HG02852 (cell line): ENCODE results near the gene BIVM.

Source experiments
- ATAC-seq: cut with Tn5 transposase; IDR thresholded peaks from one replicate; pipeline ENCODE4 v1.9.1; 2021; ENCODE audit warnings: mild to moderate bottlenecking, moderate library complexity; ENCODE audit not compliant: unreplicated experiment

The BIVM gene

GRCh38 chr13:102838982-102839381, 40.1 kb downstream of the BIVM start:
- no peak for ATAC-seq

DNA sequence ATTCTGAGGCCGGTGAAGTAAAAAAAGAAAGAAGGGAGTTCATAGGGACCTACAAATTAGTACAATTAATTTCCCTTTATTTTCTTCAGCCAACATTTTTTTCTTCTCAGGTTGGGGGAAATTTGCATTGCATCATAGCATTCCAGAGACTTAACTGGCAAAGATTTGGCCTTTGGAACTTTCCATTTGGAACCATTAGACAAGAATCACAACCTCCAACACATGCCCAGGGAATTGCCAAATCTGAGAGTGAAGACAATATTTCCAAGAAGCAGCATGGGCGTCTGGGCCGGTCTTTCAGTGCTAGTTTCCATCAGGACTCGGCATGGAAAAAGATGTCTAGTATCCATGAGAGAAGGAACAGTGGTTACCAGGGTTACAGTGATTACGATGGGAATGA, 40.5 kb downstream of the BIVM start:
- no peak for ATAC-seq

GRCh38 chr13:102845289-102845629, 46.3 kb downstream of the BIVM start:
- peak; percentile 16 for ATAC-seq

DNA sequence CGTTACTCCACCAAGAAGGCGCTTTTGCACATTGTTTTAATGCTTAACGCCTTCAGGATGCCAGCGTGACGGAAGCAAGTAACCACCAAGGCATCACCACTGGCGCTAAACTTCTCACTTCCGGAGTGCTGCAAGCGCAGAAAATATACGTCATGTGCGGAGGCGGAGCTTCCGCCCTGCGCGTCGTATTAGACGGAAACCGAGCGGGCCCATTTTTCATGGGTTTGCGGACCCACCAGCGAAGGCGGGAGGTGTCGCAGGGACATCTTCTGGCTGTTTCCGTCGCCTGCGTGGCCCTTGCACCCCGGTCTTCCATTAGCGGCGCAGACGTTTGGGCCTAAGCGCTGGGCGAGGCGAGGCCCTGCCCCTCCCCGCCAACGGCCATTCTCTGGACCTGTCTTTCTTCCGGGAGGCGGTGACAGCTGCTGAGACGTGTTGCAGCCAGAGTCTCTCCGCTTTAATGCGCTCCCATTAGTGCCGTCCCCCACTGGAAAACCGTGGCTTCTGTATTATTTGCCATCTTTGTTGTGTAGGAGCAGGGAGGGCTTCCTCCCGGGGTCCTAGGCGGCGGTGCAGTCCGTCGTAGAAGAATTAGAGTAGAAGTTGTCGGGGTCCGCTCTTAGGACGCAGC, 46.8 kb downstream of the BIVM start, which contains the start of gene ERCC5:
Gene ERCC5, plus strand, starts transcription at position 403 of the 631 bp plus-strand sequence. CDS start 235 bp downstream, outside the sequence.
- ATAC-seq = peak; percentile 85

DNA sequence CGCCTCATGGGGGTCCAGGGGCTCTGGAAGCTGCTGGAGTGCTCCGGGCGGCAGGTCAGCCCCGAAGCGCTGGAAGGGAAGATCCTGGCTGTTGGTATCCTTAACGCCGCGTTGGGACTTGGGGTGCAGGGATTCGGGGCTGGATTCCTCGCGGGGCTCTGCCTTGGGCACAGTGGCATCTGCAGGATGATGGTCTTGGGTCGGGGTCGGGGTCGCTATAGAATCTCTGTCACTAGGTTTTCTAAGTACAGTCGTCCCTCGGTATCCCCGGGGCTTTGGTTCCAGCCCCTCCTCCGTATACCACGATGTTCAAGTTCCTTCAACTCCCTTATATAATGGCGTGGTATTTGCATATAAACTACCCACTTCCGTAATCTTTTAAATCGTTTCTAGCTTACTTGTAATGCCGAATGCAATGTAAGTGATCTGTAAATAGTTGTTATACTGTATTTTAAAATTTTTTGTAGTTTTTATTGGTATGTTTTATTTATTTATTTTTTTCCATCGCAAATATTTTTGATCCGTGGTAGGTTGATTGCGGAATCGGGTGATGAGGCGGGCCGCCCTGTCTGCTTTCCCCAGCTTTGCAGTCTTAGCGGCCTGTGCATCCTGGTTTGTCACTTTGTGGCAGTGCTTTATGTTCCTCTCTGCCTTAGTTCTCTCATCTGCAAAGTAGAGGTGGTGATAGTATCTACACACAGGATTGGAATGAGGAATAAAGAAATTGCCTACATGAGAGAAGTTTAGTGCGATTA, 47.5 kb downstream of the BIVM start:
- peak; percentile 37 for ATAC-seq

- no peak for ATAC-seq
Measured at GRCh38 chr13:102847272-102848234, 48.6 kb downstream of the BIVM start.

DNA sequence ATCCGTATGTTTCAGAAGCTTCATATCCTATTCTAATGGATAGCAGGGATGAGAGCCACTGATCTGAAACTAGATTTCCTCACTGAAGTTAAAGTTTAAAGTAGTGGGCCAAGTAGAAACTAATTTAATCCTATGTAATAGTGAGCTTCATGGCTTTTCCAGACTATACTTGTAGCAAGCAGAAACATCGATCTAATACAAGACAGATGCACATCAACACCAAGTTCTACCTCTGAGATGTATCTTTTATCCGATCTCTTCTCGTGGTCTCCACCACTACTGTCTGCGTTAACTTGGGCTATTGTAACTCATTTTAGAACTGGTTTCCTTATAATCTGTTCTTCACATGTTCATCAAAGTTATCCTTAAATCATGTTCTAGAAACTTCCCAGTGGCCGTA, 50.0 kb downstream of the BIVM start:
- ATAC-seq = no peak

GRCh38 chr13:102852556-102852955, 53.6 kb downstream of the BIVM start:
- ATAC-seq = no peak

GRCh38 chr13:102854675-102855074, 55.8 kb downstream of the BIVM start:
- peak; percentile 77 for ATAC-seq

GRCh38 chr13:102856557-102856956, 57.6 kb downstream of the BIVM start:
- ATAC-seq = no peak

- ATAC-seq = no peak
Measured at GRCh38 chr13:102862624-102863210, 63.8 kb downstream of the BIVM start.

- ATAC-seq = no peak
Measured at GRCh38 chr13:102863590-102863989, 64.7 kb downstream of the BIVM start.

GRCh38 chr13:102868366-102868936, 69.5 kb downstream of the BIVM start:
- no peak for ATAC-seq

DNA sequence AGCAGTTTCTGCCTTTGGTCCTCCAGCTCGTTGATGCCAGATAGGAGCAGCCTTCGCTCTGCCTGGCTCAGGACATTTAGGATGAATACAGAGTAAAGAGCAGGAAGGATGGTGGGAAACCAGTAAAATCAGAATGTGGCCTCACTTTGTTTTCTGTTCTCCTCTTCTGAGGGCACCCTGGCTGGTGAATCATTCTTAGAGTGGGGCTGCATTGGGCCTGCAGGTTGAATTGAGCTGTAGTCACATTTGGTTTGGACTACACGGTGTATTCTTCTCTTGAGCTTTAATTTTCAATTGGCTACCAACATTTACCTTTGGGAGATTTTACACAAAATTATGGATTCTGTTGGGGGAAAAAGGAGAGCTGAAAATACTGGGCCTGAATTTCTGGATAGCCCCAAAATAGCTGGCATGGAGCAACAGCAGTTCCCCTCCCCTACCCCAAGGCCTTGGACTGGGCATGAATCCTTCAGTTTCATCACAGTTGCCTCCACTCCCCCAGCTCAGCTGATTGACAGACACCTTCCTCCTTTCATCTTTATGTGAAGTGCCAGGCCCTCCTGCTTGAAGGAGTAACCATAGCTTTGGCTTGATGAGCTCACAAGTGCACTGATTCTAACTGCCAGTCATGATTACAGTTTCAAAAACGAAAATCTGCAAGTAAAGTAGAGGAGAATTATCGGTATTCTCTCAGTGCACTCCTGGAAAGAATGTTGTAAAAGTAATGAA, 71.2 kb downstream of the BIVM start:
- peak; percentile 17 for ATAC-seq

GRCh38 chr13:102870677-102871415, 71.9 kb downstream of the BIVM start:
- ATAC-seq = peak; percentile 72

- no peak for ATAC-seq
Measured at GRCh38 chr13:102872131-102872530, 73.2 kb downstream of the BIVM start.

- ATAC-seq = no peak
Measured at GRCh38 chr13:102872531-102872930, 73.6 kb downstream of the BIVM start.

DNA sequence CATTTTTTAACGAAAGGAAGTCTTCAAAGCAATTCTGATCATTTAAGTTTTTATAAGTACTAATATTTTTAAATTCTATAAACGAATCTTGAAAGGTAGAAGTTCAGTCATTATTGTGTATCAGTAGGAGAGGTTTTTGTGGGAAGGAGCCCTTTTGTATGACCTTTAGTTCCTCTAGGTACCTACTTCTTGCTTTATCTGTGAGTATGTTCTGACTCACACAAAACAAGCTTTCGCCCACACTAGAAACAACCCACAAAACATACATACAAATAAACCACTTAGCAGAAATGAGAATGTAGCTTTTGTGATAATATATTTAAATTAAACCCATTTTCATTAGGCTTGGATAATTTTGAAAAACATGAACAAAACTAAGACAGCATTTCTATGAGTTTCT, 74.7 kb downstream of the BIVM start:
- ATAC-seq = peak; percentile 66

DNA sequence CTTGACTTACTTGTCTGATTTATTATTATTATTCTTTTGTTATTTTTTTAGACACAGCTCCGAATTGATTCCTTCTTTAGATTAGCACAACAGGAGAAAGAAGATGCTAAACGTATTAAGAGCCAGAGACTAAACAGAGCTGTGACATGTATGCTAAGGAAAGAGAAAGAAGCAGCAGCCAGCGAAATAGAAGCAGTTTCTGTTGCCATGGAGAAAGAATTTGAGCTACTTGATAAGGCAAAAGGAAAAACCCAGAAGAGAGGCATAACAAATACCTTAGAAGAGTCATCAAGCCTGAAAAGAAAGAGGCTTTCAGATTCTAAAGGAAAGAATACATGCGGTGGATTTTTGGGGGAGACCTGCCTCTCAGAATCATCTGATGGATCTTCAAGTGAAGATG, 76.3 kb downstream of the BIVM start:
- no peak for ATAC-seq
